Duodenal mucosa (tissue), 2 donors: ENCODE results near the gene NUP62.

ENCODE experiments used
- H3K27ac ChIP-seq: one replicate; pipeline ENCODE4 v1.7.0; 2013; ENCODE audit warnings: low read depth, low read length
- H3K27me3 ChIP-seq, 2 donors: one replicate each; pipeline ENCODE4 v1.7.0; 2013; ENCODE audit warnings: low read length in 2 of 2, control low read depth in 1 of 2; ENCODE audit not compliant: insufficient read depth in 2 of 2, control insufficient read depth in 1 of 2
- H3K36me3 ChIP-seq, 2 donors: one replicate each; pipeline ENCODE4 v1.7.0; 2013; ENCODE audit warnings: low read length in 2 of 2, control low read depth in 1 of 2; ENCODE audit not compliant: insufficient read depth in 2 of 2, control insufficient read depth in 1 of 2
- H3K4me1 ChIP-seq, 2 donors: one replicate each; pipeline ENCODE4 v1.7.0; 2013; ENCODE audit warnings: low read length in 2 of 2, control low read depth in 1 of 2; ENCODE audit not compliant: insufficient read depth in 2 of 2, control insufficient read depth in 1 of 2
- H3K4me3 ChIP-seq, 2 donors: one replicate each; pipeline ENCODE4 v1.7.0; 2013; ENCODE audit warnings: low read length in 2 of 2, low read depth in 1 of 2
- H3K9ac ChIP-seq, 2 donors: one replicate each; pipeline ENCODE4 v1.7.0; 2013; ENCODE audit warnings: low read length in 2 of 2, low read depth in 1 of 2
- H3K9me3 ChIP-seq, 2 donors: one replicate each; pipeline ENCODE4 v1.7.0; 2013; ENCODE audit warnings: low read length in 2 of 2, control low read depth in 1 of 2; ENCODE audit not compliant: control insufficient read depth in 1 of 2

NUP62 gene

GRCh38 chr19:49882643-49883042 lies 46.7 kb downstream of the NUP62 start:
- peaks cover 21 to 26% of the 10 kb centered on the region in 2 donors for H3K4me1 ChIP-seq
- H3K27ac ChIP-seq, result no peak overlapping the region
- peaks cover 31 to 62% of the 10 kb centered on the region in 2 donors for H3K36me3 ChIP-seq
- peaks cover 0 to 4% of the 10 kb centered on the region in 2 donors for H3K9me3 ChIP-seq
- H3K9ac ChIP-seq, result no peak overlapping the region
- no peaks in the 10 kb centered on the region for H3K27me3 ChIP-seq
- H3K4me3 ChIP-seq, result no peak overlapping the region

GRCh38 chr19:49881672-49882394 lies 47.5 kb downstream of the NUP62 start:
- peaks cover 31 to 62% of the 10 kb centered on the region in 2 donors for H3K36me3 ChIP-seq
- no peak overlapping the region for H3K4me3 ChIP-seq
- no peak overlapping the region for H3K27ac ChIP-seq
- H3K9ac ChIP-seq, result no peak overlapping the region
- peaks cover 14 to 18% of the 10 kb centered on the region in 2 donors for H3K4me1 ChIP-seq
- peaks cover 0 to 4% of the 10 kb centered on the region in 2 donors for H3K9me3 ChIP-seq
- H3K27me3 ChIP-seq, result no peaks in the 10 kb centered on the region

GRCh38 chr19:49881186-49881585 lies 48.1 kb downstream of the NUP62 start:
- Histone ChIP-seq H3K9ac (no peak overlapping the region), H3K36me3 (peaks cover 31 to 62% of the 10 kb centered on the region in 2 donors), H3K27me3 (no peaks in the 10 kb centered on the region), H3K27ac (no peak overlapping the region), H3K4me1 (peaks cover 14 to 18% of the 10 kb centered on the region in 2 donors), H3K9me3 (peaks cover 0 to 4% of the 10 kb centered on the region in 2 donors), H3K4me3 (no peak overlapping the region)

- peaks cover 31 to 62% of the 10 kb centered on the region in 2 donors for H3K36me3 ChIP-seq
- H3K4me3 ChIP-seq, result no peak overlapping the region
- no peaks in the 10 kb centered on the region for H3K27me3 ChIP-seq
- H3K27ac ChIP-seq, result no peak overlapping the region
- no peak overlapping the region for H3K9ac ChIP-seq
- H3K4me1 ChIP-seq, result peaks cover 18 to 25% of the 10 kb centered on the region in 2 donors
- H3K9me3 ChIP-seq, result peaks cover 0 to 4% of the 10 kb centered on the region in 2 donors
Measured at GRCh38 chr19:49880162-49880869, 49.0 kb downstream of the NUP62 start.

GRCh38 chr19:49879243-49879963 lies 49.9 kb downstream of the NUP62 start:
- H3K27me3 ChIP-seq, result no peaks in the 10 kb centered on the region
- H3K4me1 ChIP-seq, result peaks cover 26 to 28% of the 10 kb centered on the region in 2 donors
- H3K27ac ChIP-seq, result no peak overlapping the region
- no peak overlapping the region for H3K4me3 ChIP-seq
- no peak overlapping the region for H3K9ac ChIP-seq
- peaks cover 0 to 4% of the 10 kb centered on the region in 2 donors for H3K9me3 ChIP-seq
- peaks cover 31 to 58% of the 10 kb centered on the region in 2 donors for H3K36me3 ChIP-seq

- no peak overlapping the region for H3K27ac ChIP-seq
- no peaks in the 10 kb centered on the region for H3K27me3 ChIP-seq
- peaks cover 28 to 54% of the 10 kb centered on the region in 2 donors for H3K36me3 ChIP-seq
- peak overlapping the region; percentile 72 to 86 for H3K9ac ChIP-seq
- peaks cover 0 to 4% of the 10 kb centered on the region in 2 donors for H3K9me3 ChIP-seq
- peak overlapping the region in 1 of 2 donors; percentile 95 for H3K4me3 ChIP-seq
- peaks cover 26 to 28% of the 10 kb centered on the region in 2 donors for H3K4me1 ChIP-seq
Measured at GRCh38 chr19:49878744-49879070, 50.6 kb downstream of the NUP62 start.

- Histone ChIP-seq H3K9ac (peak overlapping the region; percentile 72 to 86), H3K9me3 (peaks cover 0 to 4% of the 10 kb centered on the region in 2 donors), H3K4me1 (peaks cover 26 to 28% of the 10 kb centered on the region in 2 donors), H3K27ac (peak overlapping the region; percentile 98), H3K4me3 (peak overlapping the region; percentile 95 to 99), H3K27me3 (no peaks in the 10 kb centered on the region), H3K36me3 (peaks cover 22 to 48% of the 10 kb centered on the region in 2 donors)
Measured at GRCh38 chr19:49877879-49878743, 51.2 kb downstream of the NUP62 start.

GRCh38 chr19:49877020-49877878 lies 52.1 kb downstream of the NUP62 start, which contains the start of the genes AKT1S1 and TBC1D17:
TSS of gene AKT1S1 (minus strand) at chr19:49877355. CDS start at chr19:49873295, 4,060 bp downstream.
TSS of gene TBC1D17 (plus strand) at chr19:49877702. CDS start at chr19:49877724, 22 bp downstream.
- Histone ChIP-seq H3K36me3 (peaks cover 13 to 39% of the 10 kb centered on the region in 2 donors), H3K27me3 (no peaks in the 10 kb centered on the region), H3K9me3 (no peaks in the 10 kb centered on the region), H3K9ac (peak within 1 kb of the TSS; percentile 95 to 100), H3K4me1 (peaks cover 26 to 28% of the 10 kb centered on the region in 2 donors), H3K27ac (peak within 1 kb of the TSS; percentile 98), H3K4me3 (peak within 1 kb of the TSS; percentile 95 to 99)
